Cardiac fibroblast (primary cell): Measurements from ENCODE around the gene CACFD1.

Experiments
- DNase-seq, 2 donors: peaks; one replicate each; pipeline versions ENCODE4 v3.0.0 to v3.0.0-alpha.2; 2010; ENCODE audit warnings: low read depth in 2 of 2
- H3K4me3 ChIP-seq, 2 donors: replicated peaks in 1 of 2; 1 replicate in 1 of 2; 2 replicates in 1 of 2; pipeline ENCODE4 v1.5.1; 2011; ENCODE audit warnings: low read depth in 2 of 2, low read length in 2 of 2, mild to moderate bottlenecking in 2 of 2, moderate library complexity in 1 of 2
- TF ChIP-seq, protein P1 (sequence below): IDR thresholded peaks from one replicate; pipeline ENCODE4 v1.5.1; 2011; ENCODE audit warnings: low read depth, mild to moderate bottlenecking, low read length, inconsistent platforms

The CACFD1 gene

GRCh38 chr9:133512253-133513213 is 52.8 kb downstream of the CACFD1 start:
- TF ChIP-seq, protein P1, sequence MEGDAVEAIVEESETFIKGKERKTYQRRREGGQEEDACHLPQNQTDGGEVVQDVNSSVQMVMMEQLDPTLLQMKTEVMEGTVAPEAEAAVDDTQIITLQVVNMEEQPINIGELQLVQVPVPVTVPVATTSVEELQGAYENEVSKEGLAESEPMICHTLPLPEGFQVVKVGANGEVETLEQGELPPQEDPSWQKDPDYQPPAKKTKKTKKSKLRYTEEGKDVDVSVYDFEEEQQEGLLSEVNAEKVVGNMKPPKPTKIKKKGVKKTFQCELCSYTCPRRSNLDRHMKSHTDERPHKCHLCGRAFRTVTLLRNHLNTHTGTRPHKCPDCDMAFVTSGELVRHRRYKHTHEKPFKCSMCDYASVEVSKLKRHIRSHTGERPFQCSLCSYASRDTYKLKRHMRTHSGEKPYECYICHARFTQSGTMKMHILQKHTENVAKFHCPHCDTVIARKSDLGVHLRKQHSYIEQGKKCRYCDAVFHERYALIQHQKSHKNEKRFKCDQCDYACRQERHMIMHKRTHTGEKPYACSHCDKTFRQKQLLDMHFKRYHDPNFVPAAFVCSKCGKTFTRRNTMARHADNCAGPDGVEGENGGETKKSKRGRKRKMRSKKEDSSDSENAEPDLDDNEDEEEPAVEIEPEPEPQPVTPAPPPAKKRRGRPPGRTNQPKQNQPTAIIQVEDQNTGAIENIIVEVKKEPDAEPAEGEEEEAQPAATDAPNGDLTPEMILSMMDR: no peak
- H3K4me3 ChIP-seq: no peak overlapping the region
- no peak for DNase-seq

DNA sequence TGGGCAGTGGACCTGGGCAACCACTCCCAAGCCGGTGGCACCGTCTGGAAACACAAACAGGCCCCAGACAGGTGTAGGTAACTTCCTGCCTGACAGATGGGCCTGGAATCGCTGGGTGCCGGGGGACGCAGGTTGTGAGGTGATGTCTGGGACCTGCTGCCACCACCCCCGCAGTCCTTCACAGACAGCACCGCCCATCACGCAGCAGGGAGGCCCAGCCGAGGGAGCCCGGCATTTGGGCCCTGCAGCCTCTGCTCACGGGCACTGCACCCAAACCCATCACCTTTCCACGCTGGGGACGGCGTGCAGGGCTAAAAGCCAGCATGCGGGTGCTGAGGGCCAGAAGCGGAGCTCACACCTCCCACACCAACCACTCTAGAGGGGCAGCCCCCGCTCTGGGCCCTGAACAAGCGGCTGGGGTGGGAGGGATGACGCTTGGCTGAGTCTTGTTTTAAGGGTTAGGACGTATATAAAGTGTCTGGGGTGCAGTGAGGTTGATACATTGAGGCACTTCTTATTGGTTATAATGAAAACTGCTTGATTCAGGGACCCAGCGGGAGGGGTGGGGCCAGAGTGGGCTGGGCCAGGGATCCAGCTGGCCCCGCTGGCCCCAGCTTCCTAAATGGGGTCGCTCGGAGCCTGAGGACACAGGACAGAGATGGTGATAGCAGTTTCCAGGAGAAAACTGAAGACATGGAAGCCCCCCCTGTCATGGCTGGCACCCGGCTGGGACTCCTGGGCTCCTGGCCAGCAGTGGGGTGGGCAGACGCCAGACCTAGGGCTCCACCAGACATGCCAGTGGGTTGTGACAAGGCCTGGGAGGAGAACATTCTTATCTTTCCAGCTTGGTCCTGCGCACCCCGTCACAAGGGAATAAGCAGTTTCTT is 53.7 kb downstream of the CACFD1 start:
- no peak overlapping the region for H3K4me3 ChIP-seq
- TF ChIP-seq, protein P1: no peak
- DNase-seq: peak in 1 of 2 donors; percentile 36

DNA sequence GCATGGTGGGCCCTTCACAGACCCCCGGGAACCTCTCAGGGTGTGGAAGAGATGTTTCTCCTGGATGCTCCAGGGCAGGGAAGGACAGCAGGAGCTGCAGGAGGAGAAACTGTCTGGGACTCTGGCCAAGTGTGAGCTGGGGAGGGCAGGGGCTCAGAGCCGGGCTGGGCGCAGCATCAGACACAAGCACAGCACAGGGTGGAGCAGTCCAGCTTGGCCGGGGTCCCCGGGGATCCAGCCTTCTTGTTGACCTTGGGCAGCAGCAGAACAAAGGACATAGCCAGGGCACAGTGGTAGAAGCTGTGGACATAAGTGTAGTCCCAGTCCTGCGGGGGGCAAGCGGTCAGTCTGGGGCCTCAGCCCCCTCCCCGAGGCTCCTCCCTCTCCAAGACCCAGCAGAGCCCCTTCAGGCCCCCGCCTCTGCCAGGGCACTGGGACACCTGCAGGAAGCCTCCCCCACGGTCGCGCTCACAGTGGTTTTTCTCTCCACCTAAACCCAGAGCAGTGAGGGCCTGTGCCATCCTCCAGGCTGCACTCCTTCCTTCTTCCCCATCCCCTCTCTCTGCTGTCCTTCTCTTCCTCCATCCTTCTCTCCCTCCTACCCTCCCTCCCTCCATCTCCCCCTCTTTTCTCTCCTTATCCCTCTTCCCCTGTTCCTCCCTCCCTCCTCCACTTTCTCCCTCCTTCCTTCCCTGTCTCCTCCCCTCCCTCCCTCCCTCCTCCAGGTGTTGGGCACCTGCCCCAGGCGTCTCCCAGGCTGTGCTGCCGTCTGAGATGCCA is 54.9 kb downstream of the CACFD1 start:
- TF ChIP-seq, protein P1: no peak
- peak in 1 of 2 donors; percentile 69 for DNase-seq
- no peak overlapping the region for H3K4me3 ChIP-seq

GRCh38 chr9:133515240-133515610 is 55.4 kb downstream of the CACFD1 start:
- H3K4me3 ChIP-seq: no peak overlapping the region
- no peak for DNase-seq
- TF ChIP-seq, protein P1: no peak

GRCh38 chr9:133515615-133516255 is 56.0 kb downstream of the CACFD1 start:
- TF ChIP-seq, protein P1: no peak
- no peak for DNase-seq
- no peak overlapping the region for H3K4me3 ChIP-seq
